SK-N-SH (cell line): ENCODE data around the gene AGAP1. TPM values are rescaled to one million over a fixed set of nuclear protein-coding genes. Genes with fewer than 3 reads are reported as not detected.

Source experiments
- CTCF ChIA-PET: fragments of 300-600, 350-600 bp; formaldehyde crosslinking; extraction: SDS; loops from one replicate; lab custom pipeline; 2021; lab: Yijun Ruan, JAX
- POLR2A ChIA-PET: fragments of 350-600 bp; sonication (Branson Sonifier 250); formaldehyde crosslinking; extraction: SDS; loops from one replicate; lab custom pipeline; 2020; ENCODE audit warnings: antibody characterized with exemption, inconsistent platforms; lab: Yijun Ruan, JAX
- DNase-seq: peaks from one replicate; pipeline ENCODE4 v3.0.0; 2012
- H2AFZ ChIP-seq: fragments of 200-600 bp; sonication (generic); 2 replicates; pipeline ENCODE4 v1.8.1; 2016; ENCODE audit warnings: antibody characterized with exemption, mild to moderate bottlenecking, low read depth
- H3F3A ChIP-seq: fragments of 200-600 bp; sonication (generic); replicated peaks from 2 replicates; pipeline ENCODE3; 2016; ENCODE audit warnings: antibody characterized with exemption, mild to moderate bottlenecking; ENCODE audit not compliant: insufficient read depth
- H3K27ac ChIP-seq, 2 experiments: fragments of 200-500 bp in 1 of 2; fragments of 200-600 bp in 1 of 2; sonication (Bioruptor generic) in 1 of 2; sonication (generic), shearing (Covaris generic) in 1 of 2; 2 replicates each; pipeline versions ENCODE4 v1.5.1 to v1.6.1; 2014 to 2016; ENCODE audit warnings: low read depth in 2 of 2, inconsistent platforms in 1 of 2, low read length in 1 of 2, mild to moderate bottlenecking in 1 of 2, mixed read lengths in 1 of 2
- H3K27me3 ChIP-seq: fragments of 200-600 bp; sonication (generic), shearing (Covaris generic); 2 replicates; pipeline ENCODE4 v1.6.1; 2016; ENCODE audit warnings: mixed run types; ENCODE audit not compliant: insufficient read depth
- H3K36me3 ChIP-seq, 2 experiments: fragments of 200-500 bp in 1 of 2; fragments of 200-600 bp in 1 of 2; sonication (Bioruptor generic) in 1 of 2; sonication (generic) in 1 of 2; replicated peaks in 1 of 2; 2 replicates each; pipeline versions ENCODE3 to v1.5.1; 2014 to 2016; ENCODE audit warnings: low read length in 1 of 2, mild to moderate bottlenecking in 1 of 2; ENCODE audit not compliant: insufficient read depth in 2 of 2, control insufficient read depth in 1 of 2
- H3K4me1 ChIP-seq, 2 experiments: fragments of 200-500 bp in 1 of 2; fragments of 200-600 bp in 1 of 2; sonication (Bioruptor generic) in 1 of 2; sonication (generic), shearing (Covaris generic) in 1 of 2; 2 replicates each; pipeline versions ENCODE4 v1.5.1 to v1.6.1; 2014 to 2016; ENCODE audit warnings: low read depth in 1 of 2, low read length in 1 of 2, mixed run types in 1 of 2; ENCODE audit not compliant: insufficient read depth in 2 of 2, control insufficient read depth in 1 of 2
- H3K4me2 ChIP-seq: fragments of 200-600 bp; sonication (generic), shearing (Covaris generic); 2 replicates; pipeline ENCODE4 v1.6.1; 2017; ENCODE audit warnings: mixed run types
- H3K4me3 ChIP-seq, 2 experiments: fragments of 200-500 bp in 1 of 2; fragments of 200-600 bp in 1 of 2; sonication (Bioruptor generic) in 1 of 2; sonication (generic), shearing (Covaris generic) in 1 of 2; 2 replicates each; pipeline versions ENCODE4 v1.5.1 to v1.8.1; 2014 to 2016; ENCODE audit warnings: low read depth in 2 of 2, inconsistent platforms in 1 of 2, low read length in 1 of 2, mild to moderate bottlenecking in 1 of 2, mixed read lengths in 1 of 2, moderate library complexity in 1 of 2
- H3K79me2 ChIP-seq: fragments of 200-600 bp; sonication (generic); 2 replicates; pipeline ENCODE4 v1.8.1; 2017; ENCODE audit warnings: mild to moderate bottlenecking; ENCODE audit not compliant: insufficient read depth
- H3K9ac ChIP-seq: fragments of 200-600 bp; sonication (generic); 2 replicates; pipeline ENCODE4 v1.6.1; 2017; ENCODE audit warnings: mixed run types
- H3K9me2 ChIP-seq: fragments of 200-600 bp; sonication (generic); 2 replicates; pipeline ENCODE4 v1.6.1; 2017; ENCODE audit warnings: mixed run types
- H3K9me3 ChIP-seq: fragments of 200-600 bp; sonication (generic); 2 replicates; pipeline ENCODE4 v1.6.1; 2017; ENCODE audit warnings: mixed run types, mild to moderate bottlenecking, moderate library complexity
- H4K20me1 ChIP-seq: fragments of 200-600 bp; sonication (generic); 2 replicates; pipeline ENCODE4 v1.6.1; 2017; ENCODE audit warnings: mild to moderate bottlenecking, mixed run types; ENCODE audit not compliant: insufficient read depth
- CHD2 ChIP-seq: fragments of 150-350 bp; IDR thresholded peaks from 2 replicates; pipeline ENCODE4 v1.6.1; 2018; ENCODE audit warnings: low read length; ENCODE audit not compliant: partially characterized antibody
- EZH2phosphoT487 ChIP-seq: fragments of 200-600 bp; sonication (generic); IDR thresholded peaks from 2 replicates; pipeline ENCODE4 v1.6.1; 2017; ENCODE audit warnings: low read depth, mixed run types, mild to moderate bottlenecking, antibody characterized with exemption, moderate library complexity, borderline replicate concordance
- FOXJ3 ChIP-seq: sonication (generic); formaldehyde crosslinking; IDR thresholded peaks from 2 replicates; pipeline ENCODE4 v1.5.1; 2020; ENCODE audit warnings: mild to moderate bottlenecking, missing genetic modification reagents
- GATA2 ChIP-seq: sonication (generic); formaldehyde crosslinking; IDR thresholded peaks from 2 replicates; pipeline ENCODE4 v1.5.0; 2020; ENCODE audit warnings: mild to moderate bottlenecking, missing genetic modification reagents
- MEF2A ChIP-seq: IDR thresholded peaks from 2 replicates; pipeline ENCODE4 v1.4.0; 2012; ENCODE audit warnings: low read depth, borderline replicate concordance
- MXI1 ChIP-seq: IDR thresholded peaks from 2 replicates; pipeline ENCODE4 v1.6.1; 2012; ENCODE audit warnings: mild to moderate bottlenecking, low read depth, low read length, improper control_type of control experiment
- NRF1 ChIP-seq: IDR thresholded peaks from 2 replicates; pipeline ENCODE4 v1.6.1; 2012; ENCODE audit warnings: low read depth, mild to moderate bottlenecking, low read length
- POLR2AphosphoS5 ChIP-seq: IDR thresholded peaks from 2 replicates; pipeline ENCODE4 v1.6.1; 2012; ENCODE audit warnings: low read depth, low read length
- RAD21 ChIP-seq: IDR thresholded peaks from 2 replicates; pipeline ENCODE4 v1.6.1; 2012; ENCODE audit warnings: mild to moderate bottlenecking, low read length
- RFX5 ChIP-seq: IDR thresholded peaks from 2 replicates; pipeline ENCODE4 v1.6.1; 2012; ENCODE audit warnings: mild to moderate bottlenecking, improper control_type of control experiment, low read length
- RXRA ChIP-seq: IDR thresholded peaks from 2 replicates; pipeline ENCODE4 v1.4.0; 2012; ENCODE audit warnings: low read depth, mild to moderate bottlenecking, borderline replicate concordance
- SMC3 ChIP-seq: IDR thresholded peaks from 2 replicates; pipeline ENCODE4 v1.6.1; 2012; ENCODE audit warnings: low read depth, low read length, improper control_type of control experiment
- TCF12 ChIP-seq: IDR thresholded peaks from 2 replicates; pipeline ENCODE4 v1.4.0; 2012
- WGBS: methylation state at CpG from one replicate; pipeline ENCODE4 v1.1.6; 2017; ENCODE audit warnings: low lambda C conversion rate; 5-methylcytosine and 5-hydroxymethylcytosine counted together
- polyA plus RNA-seq, 3 experiments: library from polyadenylated mRNA; depleted of rRNA; stranded (reverse); fragments of >200 nt; gene quantifications; 2 replicates each; pipeline ENCODE4 v1.2.3, GENCODE V29; 2012
- TF ChIP-seq, protein P1 (sequence below): fragments of 200-600 bp; sonication (generic); IDR thresholded peaks from 2 replicates; pipeline ENCODE4 v1.6.1; 2017; ENCODE audit warnings: antibody characterized with exemption, mild to moderate bottlenecking, moderate library complexity
- TF ChIP-seq, protein P2 (sequence below): IDR thresholded peaks from 2 replicates; pipeline ENCODE4; 2012
- TF ChIP-seq, protein P3 (sequence below): IDR thresholded peaks from 2 replicates; pipeline ENCODE4 v1.4.0; 2012; ENCODE audit warnings: low read depth, borderline replicate concordance
- TF ChIP-seq, protein P4 (sequence below): IDR thresholded peaks from 2 replicates; pipeline ENCODE4 v1.4.0; 2012; ENCODE audit warnings: low read depth, borderline replicate concordance

AGAP1 gene
- polyA plus RNA-seq, 1 of the 3 experiments (the other 2 are of a cell fraction) = 8.8 TPM

DNA sequence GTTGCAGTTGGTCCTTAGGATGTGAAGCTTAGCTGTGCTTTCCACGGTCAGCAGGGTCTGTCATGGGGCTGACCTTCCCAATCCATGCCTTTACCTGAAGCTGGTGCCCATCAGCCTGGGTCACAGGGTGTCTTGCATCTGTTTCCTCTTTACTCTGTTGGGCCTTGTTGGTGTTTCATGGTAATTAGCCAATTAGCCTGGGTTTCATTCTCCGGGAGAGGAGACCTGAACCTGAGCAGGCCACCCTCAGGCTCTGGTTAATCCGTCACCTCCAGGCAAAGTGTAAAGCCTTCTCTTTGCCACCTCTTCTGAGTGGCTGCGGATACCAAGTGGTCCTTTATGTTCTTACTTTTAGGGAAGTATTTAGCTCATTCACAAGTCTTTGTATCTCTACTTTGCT is 534.2 kb downstream of the AGAP1 start:
- 95% methylated on average over 4 of the region's 4 CpGs for WGBS
- Histone ChIP-seq H3K4me3 (no peak overlapping the region), H3K36me3 (no peaks in the 10 kb centered on the region)
- CTCF ChIA-PET = no interaction called here
- POLR2A ChIA-PET = no interaction called here
- no peak for TF ChIP-seq FOXJ3 (CRISPR knock-in tag)
- TF ChIP-seq, protein P1, sequence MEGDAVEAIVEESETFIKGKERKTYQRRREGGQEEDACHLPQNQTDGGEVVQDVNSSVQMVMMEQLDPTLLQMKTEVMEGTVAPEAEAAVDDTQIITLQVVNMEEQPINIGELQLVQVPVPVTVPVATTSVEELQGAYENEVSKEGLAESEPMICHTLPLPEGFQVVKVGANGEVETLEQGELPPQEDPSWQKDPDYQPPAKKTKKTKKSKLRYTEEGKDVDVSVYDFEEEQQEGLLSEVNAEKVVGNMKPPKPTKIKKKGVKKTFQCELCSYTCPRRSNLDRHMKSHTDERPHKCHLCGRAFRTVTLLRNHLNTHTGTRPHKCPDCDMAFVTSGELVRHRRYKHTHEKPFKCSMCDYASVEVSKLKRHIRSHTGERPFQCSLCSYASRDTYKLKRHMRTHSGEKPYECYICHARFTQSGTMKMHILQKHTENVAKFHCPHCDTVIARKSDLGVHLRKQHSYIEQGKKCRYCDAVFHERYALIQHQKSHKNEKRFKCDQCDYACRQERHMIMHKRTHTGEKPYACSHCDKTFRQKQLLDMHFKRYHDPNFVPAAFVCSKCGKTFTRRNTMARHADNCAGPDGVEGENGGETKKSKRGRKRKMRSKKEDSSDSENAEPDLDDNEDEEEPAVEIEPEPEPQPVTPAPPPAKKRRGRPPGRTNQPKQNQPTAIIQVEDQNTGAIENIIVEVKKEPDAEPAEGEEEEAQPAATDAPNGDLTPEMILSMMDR = no peak
- TF ChIP-seq MXI1 = no peak
- no peak for TF ChIP-seq NRF1
- TF ChIP-seq TCF12 = no peak
- no peak for TF ChIP-seq CHD2
- TF ChIP-seq SMC3 = no peak
- TF ChIP-seq GATA2 (CRISPR knock-in tag) = no peak
- TF ChIP-seq, protein P2, sequence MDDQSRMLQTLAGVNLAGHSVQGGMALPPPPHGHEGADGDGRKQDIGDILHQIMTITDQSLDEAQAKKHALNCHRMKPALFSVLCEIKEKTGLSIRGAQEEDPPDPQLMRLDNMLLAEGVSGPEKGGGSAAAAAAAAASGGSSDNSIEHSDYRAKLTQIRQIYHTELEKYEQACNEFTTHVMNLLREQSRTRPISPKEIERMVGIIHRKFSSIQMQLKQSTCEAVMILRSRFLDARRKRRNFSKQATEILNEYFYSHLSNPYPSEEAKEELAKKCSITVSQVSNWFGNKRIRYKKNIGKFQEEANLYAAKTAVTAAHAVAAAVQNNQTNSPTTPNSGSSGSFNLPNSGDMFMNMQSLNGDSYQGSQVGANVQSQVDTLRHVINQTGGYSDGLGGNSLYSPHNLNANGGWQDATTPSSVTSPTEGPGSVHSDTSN = no peak
- TF ChIP-seq, protein P3, sequence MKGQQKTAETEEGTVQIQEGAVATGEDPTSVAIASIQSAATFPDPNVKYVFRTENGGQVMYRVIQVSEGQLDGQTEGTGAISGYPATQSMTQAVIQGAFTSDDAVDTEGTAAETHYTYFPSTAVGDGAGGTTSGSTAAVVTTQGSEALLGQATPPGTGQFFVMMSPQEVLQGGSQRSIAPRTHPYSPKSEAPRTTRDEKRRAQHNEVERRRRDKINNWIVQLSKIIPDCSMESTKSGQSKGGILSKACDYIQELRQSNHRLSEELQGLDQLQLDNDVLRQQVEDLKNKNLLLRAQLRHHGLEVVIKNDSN = no peak
- TF ChIP-seq POLR2AphosphoS5 = no peak
- no peak for TF ChIP-seq RXRA
- no peak for TF ChIP-seq EZH2phosphoT487
- no peak for TF ChIP-seq RFX5
- TF ChIP-seq RAD21 = no peak
- TF ChIP-seq, protein P4, sequence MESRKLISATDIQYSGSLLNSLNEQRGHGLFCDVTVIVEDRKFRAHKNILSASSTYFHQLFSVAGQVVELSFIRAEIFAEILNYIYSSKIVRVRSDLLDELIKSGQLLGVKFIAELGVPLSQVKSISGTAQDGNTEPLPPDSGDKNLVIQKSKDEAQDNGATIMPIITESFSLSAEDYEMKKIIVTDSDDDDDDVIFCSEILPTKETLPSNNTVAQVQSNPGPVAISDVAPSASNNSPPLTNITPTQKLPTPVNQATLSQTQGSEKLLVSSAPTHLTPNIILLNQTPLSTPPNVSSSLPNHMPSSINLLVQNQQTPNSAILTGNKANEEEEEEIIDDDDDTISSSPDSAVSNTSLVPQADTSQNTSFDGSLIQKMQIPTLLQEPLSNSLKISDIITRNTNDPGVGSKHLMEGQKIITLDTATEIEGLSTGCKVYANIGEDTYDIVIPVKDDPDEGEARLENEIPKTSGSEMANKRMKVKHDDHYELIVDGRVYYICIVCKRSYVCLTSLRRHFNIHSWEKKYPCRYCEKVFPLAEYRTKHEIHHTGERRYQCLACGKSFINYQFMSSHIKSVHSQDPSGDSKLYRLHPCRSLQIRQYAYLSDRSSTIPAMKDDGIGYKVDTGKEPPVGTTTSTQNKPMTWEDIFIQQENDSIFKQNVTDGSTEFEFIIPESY = no peak
- no peak for TF ChIP-seq MEF2A
- TF ChIP-seq, all 33 proteins: peak for 0
- Histone ChIP-seq H3K27ac (no peak overlapping the region), H3K27me3 (no peaks in the 10 kb centered on the region), H3K9me2 (no peaks in the 10 kb centered on the region), H3K9me3 (no peaks in the 10 kb centered on the region), H2AFZ (no peak overlapping the region), H3F3A (no peaks in the 10 kb centered on the region), H4K20me1 (no peaks in the 10 kb centered on the region), H3K79me2 (no peaks in the 10 kb centered on the region), H3K4me2 (no peak overlapping the region), H3K9ac (no peak overlapping the region), H3K4me1 (no peaks in the 10 kb centered on the region)
- DNase-seq = no peak
